GM12891 (cell line): ENCODE results near the gene CES3.
A peak's percentile ranks its signal among the peaks of the same experiment; 100 is the strongest.

ENCODE experiments used
- DNase-seq: peaks from one replicate; pipeline ENCODE4 v3.0.0; 2011; ENCODE audit warnings: low spot score; ENCODE audit not compliant: insufficient read length
- FAIRE-seq: peaks from 2 replicates; lab custom pipeline; 2011; peaks lifted over from hg19 to GRCh38; lab: Jason Lieb, UNC
- PAX5 ChIP-seq: IDR thresholded peaks from 2 replicates; pipeline ENCODE4 v1.6.1; 2011; ENCODE audit warnings: low read length, moderate library complexity, mild to moderate bottlenecking; ENCODE audit not compliant: insufficient read depth, severe bottlenecking
- POLR2A ChIP-seq: IDR thresholded peaks from 2 replicates; pipeline ENCODE4 v1.6.1; 2011; ENCODE audit warnings: low read depth, low read length, control low read depth
- POLR2AphosphoS5 ChIP-seq: IDR thresholded peaks from 2 replicates; pipeline ENCODE4 v1.6.1; 2011; ENCODE audit warnings: low read depth, low read length, control low read depth
- POU2F2 ChIP-seq: IDR thresholded peaks from 2 replicates; pipeline ENCODE4 v1.6.1; 2011; ENCODE audit warnings: low read depth, mild to moderate bottlenecking, control low read depth, low read length, moderate library complexity
- SPI1 ChIP-seq: IDR thresholded peaks from 2 replicates; pipeline ENCODE4 v1.6.1; 2011; ENCODE audit warnings: low read depth, low read length, control low read depth
- TAF1 ChIP-seq: IDR thresholded peaks from 2 replicates; pipeline ENCODE4 v1.6.1; 2011; ENCODE audit warnings: low read depth, low read length, control low read depth

CES3 gene

DNA sequence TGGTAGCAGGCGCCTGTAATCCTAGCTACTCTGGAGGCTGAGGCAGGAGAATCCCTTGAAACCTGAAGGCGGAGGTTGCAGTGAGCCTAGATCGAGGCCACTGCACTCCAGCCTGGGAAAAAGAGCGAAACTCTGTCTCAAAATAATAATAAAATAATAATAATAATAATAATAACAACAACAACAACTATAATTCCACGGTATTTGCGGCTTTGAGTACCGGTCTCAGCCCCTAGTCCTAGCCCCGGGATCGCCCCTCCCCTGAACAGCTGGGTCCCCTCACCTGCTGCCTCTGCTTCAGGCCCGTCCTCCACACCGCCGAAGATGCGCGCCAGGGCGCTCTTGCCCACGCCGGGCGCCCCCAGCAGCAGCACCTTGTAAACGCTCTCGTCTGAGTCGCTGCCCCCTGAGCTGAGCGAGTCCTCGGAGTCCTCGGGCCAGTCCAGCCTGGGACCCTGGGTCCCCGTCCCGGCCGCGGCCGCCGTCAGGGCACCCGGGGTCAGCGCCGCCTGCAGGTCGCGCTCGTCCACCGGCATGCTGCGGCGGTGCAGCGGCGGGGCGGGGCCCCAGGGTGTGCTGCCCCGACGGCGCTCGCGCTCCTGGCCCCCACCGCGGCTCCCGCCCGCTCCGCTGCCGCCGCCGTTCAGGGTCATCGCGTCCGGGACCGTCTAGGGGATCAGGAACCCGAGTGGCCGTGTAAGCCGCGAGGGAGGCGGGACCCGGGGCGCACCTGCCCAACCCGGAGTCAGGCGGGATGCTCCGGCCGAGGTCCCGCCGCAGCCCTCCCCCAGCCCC, 36.3 kb upstream of the CES3 start:
- FAIRE-seq (peak; percentile 5), DNase-seq (peak; percentile 70)
- TF ChIP-seq POLR2AphosphoS5 = no peak
- TF ChIP-seq POLR2A = no peak
- no peak for TF ChIP-seq POU2F2
- no peak for TF ChIP-seq TAF1

DNA sequence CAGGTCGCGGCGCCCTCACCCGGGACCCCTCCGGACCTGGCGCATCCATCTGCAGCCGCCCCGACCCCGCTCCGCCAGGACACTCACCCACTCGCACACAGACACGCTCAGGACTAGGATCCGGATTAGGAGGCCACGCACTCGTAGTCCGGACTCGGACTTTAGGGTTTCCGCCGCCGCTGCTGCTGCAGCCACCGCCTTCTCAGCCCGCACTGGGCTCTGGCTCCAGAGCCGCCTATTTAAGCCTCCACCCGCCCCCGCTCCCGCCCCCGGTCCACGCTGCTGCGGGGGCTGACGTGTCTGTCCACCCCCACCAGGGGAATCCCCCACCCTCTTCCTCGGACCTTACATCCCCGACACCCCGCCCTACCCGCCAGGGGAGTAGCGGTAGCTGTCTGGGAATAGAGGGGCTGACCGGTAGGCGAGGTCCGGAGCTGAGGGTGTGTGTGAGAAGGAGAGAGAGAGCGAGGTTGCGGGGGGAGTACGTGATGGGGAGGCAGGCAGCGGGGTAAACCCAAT, 35.7 kb upstream of the CES3 start, which contains the start of gene RRAD:
Gene RRAD (minus strand): TSS at position 214 of the 519 bp plus-strand sequence. CDS start 356 bp downstream, outside the sequence.
- TF ChIP-seq TAF1 (no peak), PAX5 (no peak), SPI1 (no peak), POU2F2 (no peak), POLR2AphosphoS5 (no peak), POLR2A (no peak)
- DNase-seq (no peak), FAIRE-seq (no peak)

DNA sequence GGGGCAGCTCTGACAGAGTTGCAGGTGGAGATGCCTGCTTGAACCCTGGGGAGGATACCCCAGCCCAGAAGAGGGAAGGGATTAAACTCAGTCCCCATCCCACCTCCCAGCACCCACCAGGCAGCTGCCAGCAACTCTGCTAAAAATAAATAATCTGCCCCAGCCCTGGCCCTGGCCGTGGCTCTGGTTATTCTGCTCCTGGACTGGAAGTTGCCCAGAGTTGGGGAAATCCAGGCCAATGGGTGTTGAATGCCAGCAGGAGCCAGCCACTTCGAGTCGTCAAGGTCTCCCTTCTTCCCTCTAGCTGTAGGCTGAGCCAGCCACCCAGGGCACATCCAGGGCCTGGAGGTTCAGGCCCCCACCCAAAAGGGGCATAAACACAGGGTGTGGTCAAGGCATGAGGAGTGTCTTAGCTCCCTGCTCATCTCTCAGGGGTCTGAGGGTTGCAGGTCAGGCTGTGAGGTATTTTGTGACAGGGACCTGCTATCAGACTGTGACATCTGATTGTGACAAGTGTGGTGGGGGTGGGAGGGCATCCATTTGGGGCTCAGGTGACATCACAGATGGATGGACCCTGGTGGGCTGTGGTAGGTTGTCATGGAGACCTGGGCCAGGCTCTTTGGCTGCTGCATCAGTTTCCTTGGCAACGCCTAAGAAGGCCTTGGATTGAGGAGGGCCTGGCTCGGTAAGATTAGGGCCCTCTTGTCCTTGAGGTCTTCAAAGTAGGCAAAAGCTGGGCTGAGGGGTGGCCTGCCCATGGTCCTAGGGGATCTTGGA, 34.7 kb upstream of the CES3 start:
- DNase-seq (no peak), FAIRE-seq (no peak)
- no peak for TF ChIP-seq SPI1
- TF ChIP-seq POLR2AphosphoS5 = no peak
- TF ChIP-seq TAF1 = no peak
- no peak for TF ChIP-seq POLR2A
- TF ChIP-seq PAX5 = no peak
- no peak for TF ChIP-seq POU2F2

DNA sequence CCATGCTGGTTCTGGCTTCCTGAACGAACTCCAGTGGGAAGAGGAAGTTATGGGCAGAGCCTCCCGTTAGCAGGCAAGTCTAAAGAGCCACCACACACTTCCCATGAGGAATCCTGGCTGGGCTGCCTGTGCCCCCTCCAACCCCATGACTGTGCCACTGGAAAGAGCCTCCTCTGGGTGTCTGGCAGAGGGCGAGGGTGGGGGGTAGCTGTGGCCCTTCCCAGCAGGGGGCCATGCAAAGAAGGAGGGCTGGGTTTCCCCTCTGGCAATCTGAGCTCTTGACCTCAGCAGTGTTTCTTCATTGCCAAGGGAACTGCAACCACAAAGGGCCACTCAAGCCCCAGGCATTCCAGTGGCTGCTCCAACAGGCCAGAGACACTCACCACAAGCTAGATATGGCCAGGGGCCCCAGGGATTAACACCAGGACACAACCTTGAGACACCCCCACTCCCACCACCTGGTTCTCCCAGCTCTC, 34.1 kb upstream of the CES3 start:
- TF ChIP-seq SPI1 (no peak), POU2F2 (no peak), PAX5 (no peak), POLR2AphosphoS5 (no peak), TAF1 (no peak), POLR2A (no peak)
- DNase-seq = no peak
- peak; percentile 51 for FAIRE-seq

DNA sequence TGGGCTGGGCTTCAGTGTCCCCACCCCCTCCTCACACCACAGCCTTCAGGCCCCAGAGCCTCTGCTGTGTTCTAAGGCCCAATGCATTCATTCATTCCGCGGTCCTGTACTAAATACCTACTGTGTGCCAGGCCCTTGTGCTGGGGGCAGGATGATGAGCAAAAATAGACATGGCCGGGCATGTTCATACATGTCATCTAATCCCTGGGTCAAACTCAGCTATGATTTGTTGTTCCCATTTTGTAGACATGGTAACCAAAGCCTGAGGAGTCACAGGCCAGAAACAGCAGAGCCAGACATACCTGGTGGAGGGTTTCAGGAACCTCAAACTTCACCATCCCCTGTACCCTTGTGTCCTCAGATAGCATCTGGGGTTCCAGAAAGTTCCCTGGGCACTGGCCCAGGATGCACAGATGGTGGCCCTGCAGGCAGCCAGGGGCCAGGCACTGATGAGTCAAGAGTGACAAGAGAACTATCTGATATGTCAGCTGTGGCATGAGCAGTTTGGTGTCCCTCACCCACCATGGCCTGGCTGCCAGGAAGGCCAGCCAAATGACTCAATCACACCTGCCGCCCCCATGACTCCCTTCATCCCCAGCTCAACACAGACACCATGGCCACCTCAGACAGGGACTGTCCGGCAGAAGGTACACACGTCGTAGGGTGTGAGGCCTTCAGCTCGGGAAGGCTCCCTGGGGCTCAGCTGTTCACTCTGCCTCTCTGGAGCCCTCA, 33.0 kb upstream of the CES3 start:
- TF ChIP-seq TAF1 (no peak), SPI1 (no peak), POLR2A (no peak), POLR2AphosphoS5 (no peak), PAX5 (no peak), POU2F2 (no peak)
- FAIRE-seq (peak; percentile 16), DNase-seq (no peak)

DNA sequence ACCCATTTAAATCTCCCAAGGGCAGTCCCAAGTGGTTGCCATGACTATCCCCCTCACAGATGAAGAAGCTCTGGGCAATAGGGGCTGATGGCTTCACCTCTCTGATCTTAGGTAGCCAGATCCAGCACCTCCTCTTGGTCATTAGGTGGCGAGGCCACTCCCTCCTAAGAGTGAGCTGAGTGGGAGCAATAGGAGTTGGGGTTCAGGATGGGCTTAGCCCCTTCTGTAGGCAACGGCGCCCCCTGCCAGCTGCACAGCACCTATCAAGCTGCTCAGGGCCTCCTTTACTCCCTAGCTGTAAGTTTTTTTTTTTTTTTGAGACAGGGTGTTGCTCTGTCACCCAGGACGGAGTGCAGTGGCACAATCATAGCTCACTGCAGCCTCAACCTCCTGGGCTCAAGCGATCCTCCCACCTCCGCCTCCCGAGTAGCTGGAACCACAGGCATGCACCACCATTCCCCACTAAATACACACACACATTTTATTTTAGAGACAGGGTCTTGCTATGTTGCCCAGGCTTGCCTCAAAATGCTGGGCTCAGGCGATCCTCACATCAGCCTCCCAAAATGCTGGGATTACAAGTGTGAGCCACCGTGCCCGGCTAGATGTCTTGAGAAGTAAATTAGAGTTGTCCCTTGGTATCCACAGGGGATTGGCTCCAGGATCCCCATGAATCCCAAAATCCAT, 32.2 kb upstream of the CES3 start:
- TF ChIP-seq POLR2AphosphoS5 = no peak
- no peak for TF ChIP-seq PAX5
- no peak for TF ChIP-seq TAF1
- no peak for TF ChIP-seq POU2F2
- no peak for TF ChIP-seq SPI1
- no peak for TF ChIP-seq POLR2A
- FAIRE-seq (peak; percentile 26), DNase-seq (no peak)

DNA sequence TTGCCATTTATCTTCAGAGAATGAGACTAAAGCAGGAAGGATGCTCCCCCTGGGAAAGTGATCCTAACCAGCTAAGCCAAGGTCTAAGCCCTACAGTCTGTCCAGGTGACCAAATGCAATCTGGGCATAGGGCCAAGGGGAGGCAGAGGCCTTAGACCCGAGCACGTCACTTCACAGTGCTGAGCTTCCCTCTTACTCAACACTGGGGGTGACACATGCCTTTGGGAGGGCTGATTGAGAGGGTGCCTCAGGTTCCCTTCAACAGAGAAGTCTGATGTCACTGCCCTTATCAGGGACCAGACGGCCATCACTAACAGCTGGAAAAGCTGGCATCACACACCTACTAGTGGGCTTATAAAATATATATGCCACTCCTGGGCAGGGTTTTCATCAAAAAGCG, 30.9 kb upstream of the CES3 start:
- no peak for TF ChIP-seq POLR2AphosphoS5
- TF ChIP-seq POU2F2 = no peak
- no peak for TF ChIP-seq TAF1
- TF ChIP-seq PAX5 = no peak
- no peak for TF ChIP-seq SPI1
- no peak for TF ChIP-seq POLR2A
- DNase-seq (no peak), FAIRE-seq (no peak)

DNA sequence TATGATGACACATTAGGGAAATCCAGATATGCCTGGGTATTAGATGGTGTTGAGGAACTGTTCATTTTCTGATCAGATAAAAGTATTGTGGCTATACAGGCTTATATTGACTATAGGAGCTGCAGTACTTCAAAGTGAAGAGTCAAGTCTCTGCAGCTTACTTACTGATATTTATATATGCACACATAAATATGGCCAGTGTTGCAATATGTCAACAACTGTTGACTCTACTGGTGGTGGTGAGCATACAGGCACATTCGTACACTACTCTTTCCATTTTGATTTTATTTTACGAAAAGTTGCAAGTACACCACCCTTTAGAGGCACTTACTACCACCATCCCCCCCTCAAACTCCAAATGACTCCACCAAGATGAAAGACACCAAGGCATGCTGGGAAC, 29.4 kb upstream of the CES3 start:
- FAIRE-seq = no peak
- TF ChIP-seq POLR2AphosphoS5 (no peak), PAX5 (no peak), POU2F2 (no peak), POLR2A (no peak), TAF1 (no peak), SPI1 (no peak)

DNA sequence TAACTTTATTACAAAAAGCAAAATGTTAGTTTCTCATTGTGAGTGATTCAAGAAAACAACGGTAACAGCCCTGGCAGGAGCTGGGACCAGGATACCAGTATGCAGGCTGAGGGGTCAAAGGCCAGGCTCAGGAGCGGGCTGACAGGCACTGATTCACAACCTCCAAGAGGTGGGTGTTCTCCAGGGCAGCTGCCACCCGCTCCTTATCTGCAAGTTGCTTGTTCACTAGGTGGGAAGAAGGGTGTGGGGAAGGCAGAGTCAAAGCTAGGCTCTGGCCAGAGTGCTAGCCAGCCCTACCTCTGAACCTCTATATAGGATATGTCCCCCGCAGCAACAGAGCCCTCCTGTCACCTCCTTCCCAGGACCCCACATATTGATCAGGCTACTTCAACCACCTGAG, 29.0 kb upstream of the CES3 start:
- DNase-seq (no peak), FAIRE-seq (no peak)
- TF ChIP-seq TAF1 (no peak), PAX5 (no peak), POLR2A (no peak), POU2F2 (no peak), SPI1 (no peak), POLR2AphosphoS5 (no peak)

More for the DNA sequence above, 29.4 kb upstream of the CES3 start:
- no peak for DNase-seq
